HG03196 (cell line): ENCODE results near the gene ZNF331.

ENCODE experiments used
- ATAC-seq: cut with Tn5 transposase; IDR thresholded peaks from one replicate; pipeline ENCODE4 v1.9.1; 2021; ENCODE audit not compliant: unreplicated experiment

Gene ZNF331

DNA sequence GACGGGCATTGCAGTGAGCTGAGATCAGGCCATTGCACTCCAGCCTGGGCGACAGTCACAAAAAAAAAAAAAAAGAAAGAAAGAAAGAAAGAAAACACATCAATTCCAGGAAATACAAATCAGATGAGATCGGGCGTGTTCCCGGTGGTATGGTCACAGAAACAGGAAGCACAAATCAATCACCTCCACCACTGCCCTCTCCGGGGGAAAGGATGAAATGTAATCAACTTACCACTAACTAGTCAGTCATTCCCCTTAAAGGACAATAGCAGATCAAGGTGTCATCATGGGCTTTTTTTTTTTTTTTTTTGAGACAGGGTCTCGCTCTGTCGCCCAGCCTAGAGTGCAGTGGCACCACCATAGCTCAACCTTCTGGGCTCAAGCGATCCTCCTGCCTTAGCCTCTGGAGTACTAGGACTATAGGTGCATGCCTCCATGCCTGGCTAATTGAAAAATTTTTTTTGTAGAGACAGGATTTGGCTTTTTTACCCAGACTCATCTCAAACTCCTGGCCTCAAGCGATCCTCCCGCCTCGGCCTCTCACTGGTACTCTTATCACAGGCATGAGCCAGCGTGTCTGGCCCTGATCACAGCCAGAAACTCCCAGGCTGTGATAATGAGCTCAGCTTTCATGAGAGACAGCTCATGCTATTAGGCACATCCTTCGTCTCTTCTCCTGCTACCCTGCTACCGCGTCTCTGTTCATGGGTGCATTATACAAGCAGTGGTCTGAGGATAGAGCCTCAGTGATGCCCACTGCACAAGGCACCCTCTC, 87.0 kb downstream of the ZNF331 start:
- no peak for ATAC-seq

DNA sequence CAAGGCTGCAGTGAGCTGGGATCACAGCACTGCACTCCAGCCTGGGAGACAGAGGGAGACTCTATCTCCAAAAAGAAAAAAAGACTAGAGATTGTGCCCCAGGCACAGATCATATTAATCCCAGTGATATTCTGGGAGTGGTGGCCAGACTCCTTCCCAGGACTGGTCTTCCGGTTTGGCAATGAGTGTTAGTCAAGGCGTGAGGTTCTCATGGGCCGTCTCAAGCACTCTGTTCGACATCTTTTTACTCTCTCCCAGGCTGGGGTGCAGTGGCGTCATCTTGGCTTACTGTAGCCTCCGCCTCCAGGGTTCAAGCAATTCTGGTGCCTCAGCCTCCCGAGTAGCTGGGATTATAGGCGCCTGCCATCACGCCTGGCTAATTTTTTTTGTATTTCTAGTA, 88.5 kb downstream of the ZNF331 start:
- ATAC-seq, result no peak

DNA sequence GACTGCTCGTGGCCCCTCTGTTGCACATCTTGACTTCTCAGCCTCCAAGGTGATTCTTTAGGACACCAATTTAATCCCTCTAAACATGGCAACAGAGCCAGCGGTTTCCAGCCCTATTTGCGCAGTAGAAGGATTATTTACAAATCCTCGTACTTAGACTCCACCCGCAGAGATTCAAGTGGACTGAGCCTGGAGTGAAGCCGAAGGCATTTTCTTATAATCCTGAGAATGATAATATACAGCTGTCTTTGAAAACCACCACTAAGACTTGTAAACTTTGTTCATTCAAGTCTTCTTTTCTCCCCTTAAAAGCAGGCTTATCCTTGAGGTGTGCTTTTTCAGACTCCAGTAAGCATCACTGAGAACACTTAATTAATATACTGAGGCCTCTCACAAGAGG, 89.0 kb downstream of the ZNF331 start:
- ATAC-seq, result no peak
